HG02798 (cell line): ENCODE measurements around the gene LCA5.
"Not testable (repeated sequence)": the region's sequence is repeated elsewhere in the genome, so short reads cannot be mapped to it uniquely, and the experiment has no call there.

Experiments
- ATAC-seq: cut with Tn5 transposase; IDR thresholded peaks from one replicate; pipeline ENCODE4 v1.9.1; 2021; ENCODE audit warnings: mild to moderate bottlenecking; ENCODE audit not compliant: unreplicated experiment, poor library complexity

LCA5 gene

DNA sequence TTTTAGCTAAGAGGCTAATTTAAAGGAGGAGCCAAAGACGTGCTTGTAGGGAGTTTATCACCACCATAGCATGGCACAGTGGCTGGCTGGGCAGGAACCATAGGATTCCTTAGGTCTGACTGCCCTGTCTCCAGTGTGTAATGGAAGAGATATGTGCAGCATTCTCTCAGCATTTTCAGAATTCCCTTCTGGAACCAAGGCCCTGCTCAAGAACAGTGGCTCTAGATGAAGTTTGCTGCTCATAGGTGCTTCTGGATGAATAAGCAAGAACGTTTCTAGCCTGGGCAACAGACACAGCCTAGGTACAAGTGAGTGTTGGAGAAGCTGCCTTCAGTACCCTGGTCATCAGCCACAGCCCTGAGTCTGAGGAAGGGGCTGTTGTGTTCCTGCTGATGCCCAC, 69.1 kb downstream of the LCA5 start:
- ATAC-seq, result no peak

DNA sequence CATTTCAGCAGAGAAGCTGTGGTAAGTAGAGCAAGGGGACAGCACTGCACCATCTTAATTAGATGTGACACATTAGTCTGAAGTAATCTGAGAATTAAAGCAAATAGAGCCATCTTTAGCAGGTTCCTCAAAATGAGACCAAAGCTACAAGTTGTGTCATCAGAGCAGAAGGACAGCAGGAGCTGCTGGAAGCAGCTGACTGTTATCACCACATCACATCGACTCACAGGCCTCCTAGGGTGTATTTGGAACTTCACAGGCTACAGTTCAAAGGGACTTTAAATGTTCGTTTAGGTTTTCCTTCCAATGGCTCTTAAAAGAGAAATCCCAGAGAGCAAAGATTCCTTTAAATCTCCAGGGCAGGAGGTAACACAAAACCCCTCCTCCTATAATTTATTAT, 69.5 kb downstream of the LCA5 start:
- ATAC-seq, result no peak

DNA sequence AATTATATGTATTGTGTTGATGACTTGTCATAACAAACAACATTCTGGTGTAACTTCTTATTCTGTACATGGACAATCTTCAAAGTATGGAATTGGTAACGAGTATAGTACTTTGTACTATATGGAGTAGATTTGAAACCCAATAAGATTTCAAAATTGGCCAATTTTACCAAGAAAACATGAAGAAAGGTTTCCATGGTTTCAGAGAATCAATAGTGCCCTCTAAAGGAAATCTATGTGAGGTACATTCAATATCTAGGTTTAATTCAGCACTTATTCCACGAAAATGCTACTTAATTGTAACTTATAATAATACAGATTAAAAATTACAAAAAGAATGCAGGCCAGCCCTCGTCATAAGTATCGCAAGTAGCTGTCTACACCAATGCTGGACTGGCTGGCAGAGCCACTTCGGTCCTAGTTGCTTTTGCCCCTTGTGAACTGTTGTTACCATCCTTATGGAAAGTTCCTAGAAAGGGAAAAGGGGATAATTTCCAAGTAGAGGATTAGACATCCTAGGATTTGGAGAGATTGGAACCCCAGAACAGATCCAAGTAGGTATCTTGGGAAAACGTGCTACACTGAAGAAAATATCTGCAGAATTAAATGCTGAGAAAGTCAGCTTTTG, 70.9 kb downstream of the LCA5 start:
- peak; percentile 36 for ATAC-seq

GRCh38 chr6:79465381-79465780, 71.8 kb downstream of the LCA5 start:
- no peak for ATAC-seq

- no peak for ATAC-seq
Measured at GRCh38 chr6:79463621-79464050, 73.6 kb downstream of the LCA5 start.

GRCh38 chr6:79461205-79461604, 76.0 kb downstream of the LCA5 start:
- ATAC-seq, result peak; percentile 39

DNA sequence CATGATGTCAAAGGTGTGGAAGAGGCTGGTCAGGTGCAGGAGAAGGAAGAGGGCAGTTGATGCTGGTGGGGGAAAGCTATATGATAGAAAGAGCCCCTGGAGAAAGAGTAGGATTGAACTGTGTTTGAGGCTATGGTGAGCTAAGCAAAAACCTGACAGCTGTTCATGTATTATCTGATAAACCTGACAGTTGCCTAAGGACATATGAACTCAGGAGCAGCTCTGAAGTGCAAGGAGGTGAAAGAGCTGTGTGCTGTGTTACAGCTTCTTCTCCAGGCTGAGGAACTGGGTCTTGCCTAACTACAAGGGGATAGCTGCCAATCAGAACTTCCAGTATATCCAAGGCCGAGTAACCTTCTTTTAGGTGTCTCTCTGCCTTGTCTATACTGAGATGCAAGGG, 81.8 kb downstream of the LCA5 start:
- ATAC-seq, result no peak

DNA sequence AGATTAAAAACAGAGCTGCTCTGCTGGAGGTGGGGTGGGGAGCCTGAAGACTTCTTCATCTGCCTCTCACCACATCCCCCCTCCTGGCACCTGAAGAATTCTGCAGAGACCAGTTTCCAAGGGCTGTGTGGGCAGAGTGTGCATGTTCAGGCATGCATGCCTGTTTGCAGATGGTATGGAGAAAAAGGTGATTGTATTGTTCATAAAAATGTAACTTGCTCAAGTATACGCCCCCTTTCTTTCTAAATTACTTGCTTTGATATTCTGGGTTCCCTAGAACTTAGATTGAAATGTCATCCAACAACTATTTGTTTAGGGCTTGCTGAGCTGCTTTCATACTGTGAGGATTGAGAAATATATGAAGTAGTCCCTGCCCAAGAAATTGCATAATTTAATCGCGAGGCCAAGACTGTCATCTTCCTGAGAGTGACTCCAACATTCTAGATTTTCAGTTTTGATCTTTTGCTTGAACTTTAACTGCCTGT, 83.6 kb downstream of the LCA5 start:
- peak; percentile 63 for ATAC-seq

DNA sequence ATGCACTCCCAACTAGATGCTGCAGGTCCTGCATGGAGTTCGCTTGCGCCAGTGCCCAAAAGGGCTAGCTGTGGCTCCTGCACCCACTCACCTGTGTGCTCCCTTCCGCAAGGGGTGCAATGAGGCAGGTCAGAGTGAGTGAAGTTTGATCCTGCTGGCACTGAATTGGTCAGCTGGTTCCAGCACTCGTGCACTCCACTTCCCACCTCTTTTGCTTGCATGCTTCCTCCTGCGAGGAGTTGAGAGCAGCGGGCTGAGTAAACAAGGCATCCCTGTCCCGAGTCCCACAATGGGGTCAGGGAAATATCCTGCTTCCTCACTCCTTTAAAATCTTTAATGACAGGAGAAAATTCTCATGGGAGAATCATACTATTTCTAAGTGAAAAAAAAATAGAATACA, 86.2 kb downstream of the LCA5 start:
- no peak for ATAC-seq

DNA sequence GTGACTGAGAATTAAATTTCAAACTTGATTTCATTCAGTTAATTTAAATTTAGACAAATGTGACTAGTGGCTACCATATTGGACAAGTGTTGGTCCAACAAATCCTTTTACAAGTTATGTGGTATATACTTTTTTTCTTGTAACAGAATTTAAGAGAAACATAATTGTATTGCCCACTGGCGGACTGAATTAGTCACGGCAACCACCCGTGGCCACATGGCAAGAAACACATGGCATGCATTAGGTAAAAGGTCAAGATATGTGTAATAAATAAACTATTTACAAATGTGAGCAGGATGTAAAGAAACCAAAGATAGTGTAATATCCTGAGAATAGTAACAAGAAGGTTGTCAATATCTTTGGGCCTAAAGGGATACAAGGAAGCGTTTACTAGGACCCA, 91.2 kb downstream of the LCA5 start:
- ATAC-seq, result no peak

DNA sequence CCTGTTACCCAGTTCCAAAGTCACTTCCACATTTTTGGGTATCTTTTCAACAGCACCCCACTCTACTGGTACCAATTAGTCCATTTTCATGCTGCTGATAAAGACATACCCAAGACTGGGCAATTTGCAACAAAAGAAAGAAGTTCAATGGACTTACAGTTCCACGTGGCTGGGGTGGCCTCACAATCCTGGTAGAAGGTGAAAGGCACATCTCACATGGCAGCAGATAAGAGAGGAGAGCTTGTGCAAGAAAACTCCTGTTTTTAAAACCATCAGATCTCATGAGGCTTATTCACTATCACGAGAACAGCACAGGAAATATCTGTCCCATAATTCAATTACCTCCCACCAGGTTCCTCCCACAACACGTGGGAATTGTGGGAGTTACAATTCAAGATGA, 93.4 kb downstream of the LCA5 start:
- ATAC-seq, result not testable (repeated sequence)

- ATAC-seq, result no peak
Measured at GRCh38 chr6:79441192-79441591, 96.0 kb downstream of the LCA5 start.

DNA sequence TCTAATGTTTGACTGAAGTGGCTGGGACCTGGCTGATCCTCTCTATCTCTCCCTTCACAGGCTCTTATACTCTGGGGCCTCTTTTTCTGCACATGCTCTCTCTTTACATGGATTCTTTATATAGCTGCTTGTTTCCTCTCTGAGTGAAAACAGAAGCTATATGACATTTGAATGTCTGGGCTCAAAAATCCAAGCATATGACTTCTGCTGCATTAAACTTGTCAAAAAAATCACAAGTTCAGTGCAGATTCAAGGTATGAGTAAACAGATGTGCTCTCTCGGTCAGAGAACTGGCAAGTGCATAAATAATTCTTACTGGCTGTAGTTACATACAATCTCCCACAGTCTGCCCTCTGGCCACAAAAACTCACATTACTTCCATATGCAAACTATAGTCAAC, 96.6 kb downstream of the LCA5 start:
- no peak for ATAC-seq

GRCh38 chr6:79438030-79438429, 99.2 kb downstream of the LCA5 start:
- ATAC-seq, result no peak

DNA sequence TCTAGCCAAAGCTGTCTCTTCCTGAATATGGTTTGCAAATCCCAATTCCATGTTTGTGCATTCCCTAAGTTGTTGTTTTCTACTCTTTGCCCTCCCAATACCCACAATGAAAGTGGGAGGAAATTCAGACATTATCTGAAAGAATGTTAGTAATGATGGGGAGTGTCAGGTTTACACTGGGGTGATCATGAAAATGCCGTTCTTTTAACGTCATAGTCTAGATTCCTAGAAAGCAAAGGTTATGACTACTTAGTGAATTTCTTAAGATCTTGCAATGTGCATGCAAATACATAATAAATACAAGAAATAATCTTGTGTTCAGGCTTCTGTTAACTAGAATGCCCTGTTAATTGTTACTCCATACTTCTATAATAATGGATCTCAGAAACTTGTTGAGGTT, 101.0 kb downstream of the LCA5 start:
- no peak for ATAC-seq

DNA sequence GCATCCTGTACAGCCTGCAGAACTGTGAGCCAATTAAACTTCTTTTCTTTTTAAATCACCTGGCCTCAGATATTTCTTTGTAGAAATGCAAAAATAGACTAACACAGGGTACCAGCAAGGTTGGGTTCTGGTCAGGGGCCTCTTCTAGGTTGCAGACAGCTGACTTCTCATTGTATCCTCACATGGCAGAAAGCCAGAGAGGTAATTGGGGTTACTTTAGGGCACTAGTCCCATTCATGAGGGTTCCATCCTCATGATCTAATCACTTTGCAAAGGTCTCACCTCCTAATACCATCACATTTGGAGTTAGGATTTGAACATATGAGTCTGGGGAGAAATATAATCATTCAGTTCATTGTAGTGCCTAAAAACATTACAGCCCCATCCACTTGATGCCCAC, 101.5 kb downstream of the LCA5 start:
- no peak for ATAC-seq
